Astrocyte (in vitro differentiated cells and primary cell): ENCODE data around the gene NXN. TPM values are rescaled to one million over a fixed set of nuclear protein-coding genes. Genes with fewer than 3 reads are reported as not detected.

Source experiments
- DNase-seq: peaks from one replicate; pipeline ENCODE4 v3.0.0-alpha.2; 2010; ENCODE audit warnings: low read depth
- FAIRE-seq: peaks from 2 replicates; lab custom pipeline; 2011; peaks lifted over from hg19 to GRCh38; lab: Jason Lieb, UNC
- H2AFZ ChIP-seq: 2 replicates; pipeline ENCODE4 v1.6.0; 2012; ENCODE audit warnings: low read depth, low read length, inconsistent platforms
- H3K27ac ChIP-seq: 2 replicates; pipeline ENCODE4 v1.5.1; 2011; ENCODE audit warnings: low read depth, low read length, inconsistent platforms
- H3K27me3 ChIP-seq: 2 replicates; pipeline ENCODE4 v1.6.0; 2011; ENCODE audit warnings: low read length, inconsistent platforms; ENCODE audit not compliant: insufficient read depth
- H3K36me3 ChIP-seq: 2 replicates; pipeline ENCODE4 v1.5.1; 2011; ENCODE audit warnings: low read length, inconsistent platforms; ENCODE audit not compliant: insufficient read depth
- H3K4me1 ChIP-seq: 2 replicates; pipeline ENCODE4 v1.5.1; 2011; ENCODE audit warnings: low read length, inconsistent platforms; ENCODE audit not compliant: insufficient read depth
- H3K4me2 ChIP-seq: 2 replicates; pipeline ENCODE4 v1.6.0; 2012; ENCODE audit warnings: low read length, inconsistent platforms
- H3K4me3 ChIP-seq: 2 replicates; pipeline ENCODE4 v1.5.1; 2011; ENCODE audit warnings: low read depth, mild to moderate bottlenecking, low read length, inconsistent platforms; ENCODE audit not compliant: insufficient read depth
- H3K79me2 ChIP-seq: 2 replicates; pipeline ENCODE4 v1.6.0; 2012; ENCODE audit warnings: mild to moderate bottlenecking, low read length, inconsistent platforms; ENCODE audit not compliant: insufficient read depth
- H3K9ac ChIP-seq: 2 replicates; pipeline ENCODE4 v1.6.0; 2012; ENCODE audit warnings: mild to moderate bottlenecking, low read length, inconsistent platforms
- H3K9me3 ChIP-seq: 2 replicates; pipeline ENCODE4 v1.5.1; 2012; ENCODE audit warnings: low read depth, mild to moderate bottlenecking, low read length, inconsistent platforms; ENCODE audit not compliant: insufficient read depth
- H4K20me1 ChIP-seq: 2 replicates; pipeline ENCODE4 v1.6.0; 2012; ENCODE audit warnings: low read length, inconsistent platforms; ENCODE audit not compliant: insufficient read depth
- H3K27ac Mint-ChIP-seq: one replicate; pipeline ENCODE4 v1.8.0; 2021; ENCODE audit warnings: mild to moderate bottlenecking, mixed read lengths; ENCODE audit not compliant: unreplicated experiment
- H3K27me3 Mint-ChIP-seq: one replicate; pipeline ENCODE4 v1.8.0; 2021; ENCODE audit warnings: low read depth, mixed read lengths; ENCODE audit not compliant: unreplicated experiment
- H3K36me3 Mint-ChIP-seq: one replicate; pipeline ENCODE4 v1.8.0; 2021; ENCODE audit warnings: low read depth, mixed read lengths; ENCODE audit not compliant: unreplicated experiment
- H3K4me1 Mint-ChIP-seq: one replicate; pipeline ENCODE4 v1.8.0; 2021; ENCODE audit warnings: low read depth, mixed read lengths; ENCODE audit not compliant: unreplicated experiment
- H3K4me3 Mint-ChIP-seq: one replicate; pipeline ENCODE4 v1.8.0; 2021; ENCODE audit warnings: mild to moderate bottlenecking, moderate library complexity, mixed read lengths; ENCODE audit not compliant: unreplicated experiment
- H3K9me3 Mint-ChIP-seq: one replicate; pipeline ENCODE4 v1.8.0; 2021; ENCODE audit warnings: mild to moderate bottlenecking, mixed read lengths; ENCODE audit not compliant: unreplicated experiment
- EZH2 ChIP-seq: IDR thresholded peaks from 2 replicates; pipeline ENCODE4 v1.6.1; 2012; ENCODE audit warnings: mild to moderate bottlenecking, low read length, inconsistent platforms; ENCODE audit not compliant: insufficient read depth
- total RNA-seq: library from RNA; stranded (reverse); gene quantifications from 2 replicates; pipeline ENCODE4 v1.2.1, GENCODE V29; 2021
- TF ChIP-seq, protein P1 (sequence below): IDR thresholded peaks from 2 replicates; pipeline ENCODE4 v1.5.1; 2011; ENCODE audit warnings: low read depth, mild to moderate bottlenecking, inconsistent platforms, low read length, moderate library complexity; ENCODE audit not compliant: insufficient read depth

The NXN gene
- total RNA-seq, 1 donor from 2014 or later: 104 TPM

DNA sequence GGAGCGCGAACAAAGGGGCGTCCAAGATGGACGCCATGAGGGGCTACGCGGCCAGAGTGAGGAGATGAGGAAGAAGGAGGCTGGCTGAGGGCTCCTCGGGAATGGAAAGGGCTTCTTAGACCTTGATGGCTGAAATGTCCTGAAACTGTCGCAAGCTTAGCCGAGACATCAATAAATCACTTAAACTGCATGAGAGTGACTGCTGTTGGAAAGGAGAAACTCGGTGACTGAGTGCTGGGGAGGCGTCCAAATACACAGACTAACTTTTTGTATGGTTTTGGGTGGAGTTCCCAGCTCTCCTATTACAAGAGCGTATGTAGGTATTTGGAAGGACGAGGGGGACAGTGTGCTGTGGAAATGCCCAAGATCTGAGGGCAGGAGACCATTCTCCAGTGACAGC lies 226.2 kb downstream of the NXN start:
- Mint-ChIP-seq H3K27ac (no peak overlapping the region), H3K4me1 (peaks cover 7% of the 10 kb centered on the region), H3K27me3 (no peaks in the 10 kb centered on the region), H3K36me3 (peaks cover 19% of the 10 kb centered on the region), H3K4me3 (peak overlapping the region; percentile 70), H3K9me3 (peaks cover under 1% of the 10 kb centered on the region)
- Histone ChIP-seq H2AFZ (no peak overlapping the region), H3K4me3 (no peak overlapping the region), H3K27me3 (no peaks in the 10 kb centered on the region), H4K20me1 (peaks cover 23% of the 10 kb centered on the region), H3K9ac (no peak overlapping the region), H3K9me3 (no peaks in the 10 kb centered on the region), H3K4me1 (peaks cover 20% of the 10 kb centered on the region), H3K27ac (no peak overlapping the region), H3K79me2 (peaks cover 33% of the 10 kb centered on the region), H3K4me2 (no peak overlapping the region), H3K36me3 (peaks cover 4% of the 10 kb centered on the region)
- TF ChIP-seq, protein P1, sequence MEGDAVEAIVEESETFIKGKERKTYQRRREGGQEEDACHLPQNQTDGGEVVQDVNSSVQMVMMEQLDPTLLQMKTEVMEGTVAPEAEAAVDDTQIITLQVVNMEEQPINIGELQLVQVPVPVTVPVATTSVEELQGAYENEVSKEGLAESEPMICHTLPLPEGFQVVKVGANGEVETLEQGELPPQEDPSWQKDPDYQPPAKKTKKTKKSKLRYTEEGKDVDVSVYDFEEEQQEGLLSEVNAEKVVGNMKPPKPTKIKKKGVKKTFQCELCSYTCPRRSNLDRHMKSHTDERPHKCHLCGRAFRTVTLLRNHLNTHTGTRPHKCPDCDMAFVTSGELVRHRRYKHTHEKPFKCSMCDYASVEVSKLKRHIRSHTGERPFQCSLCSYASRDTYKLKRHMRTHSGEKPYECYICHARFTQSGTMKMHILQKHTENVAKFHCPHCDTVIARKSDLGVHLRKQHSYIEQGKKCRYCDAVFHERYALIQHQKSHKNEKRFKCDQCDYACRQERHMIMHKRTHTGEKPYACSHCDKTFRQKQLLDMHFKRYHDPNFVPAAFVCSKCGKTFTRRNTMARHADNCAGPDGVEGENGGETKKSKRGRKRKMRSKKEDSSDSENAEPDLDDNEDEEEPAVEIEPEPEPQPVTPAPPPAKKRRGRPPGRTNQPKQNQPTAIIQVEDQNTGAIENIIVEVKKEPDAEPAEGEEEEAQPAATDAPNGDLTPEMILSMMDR: no peak
- TF ChIP-seq EZH2: no peak
- DNase-seq: no peak
- FAIRE-seq: no peak

DNA sequence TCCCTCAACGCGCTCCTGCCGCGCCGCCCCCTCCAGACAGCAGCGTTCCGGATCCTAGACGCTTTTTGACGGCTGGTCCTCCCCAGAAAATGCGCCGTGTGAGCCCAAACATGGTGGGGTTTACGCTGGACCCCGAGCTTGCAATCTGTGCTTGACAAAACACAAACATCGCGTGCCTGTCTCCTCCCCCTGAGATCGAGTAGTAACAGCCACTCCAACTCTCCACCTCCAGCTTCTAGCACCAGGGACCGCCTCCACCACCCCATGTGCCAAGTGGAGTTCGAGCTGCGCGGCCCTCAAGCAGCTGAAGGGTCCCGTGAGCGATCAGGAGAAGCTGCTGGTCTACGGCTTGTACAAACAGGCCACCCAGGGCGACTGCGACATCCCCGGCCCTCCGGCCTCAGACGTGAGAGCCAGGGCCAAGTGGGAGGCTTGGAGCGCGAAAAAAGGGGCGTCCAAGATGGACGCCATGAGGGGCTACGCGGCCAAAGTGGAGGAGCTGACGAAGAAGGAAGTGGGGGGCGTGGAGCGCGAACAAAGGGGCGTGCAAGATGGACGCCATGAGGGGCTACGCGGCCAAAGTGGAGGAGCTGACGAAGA lies 226.9 kb downstream of the NXN start:
- TF ChIP-seq EZH2: no peak
- TF ChIP-seq, protein P1: no peak
- H3K9me3 Mint-ChIP-seq: peaks cover 6% of the 10 kb centered on the region
- peak; percentile 49 for DNase-seq
- H3K4me3 ChIP-seq: peak overlapping the region; percentile 76
- no peaks in the 10 kb centered on the region for H3K27me3 Mint-ChIP-seq
- H3K9ac ChIP-seq: peak overlapping the region; percentile 81
- H3K79me2 ChIP-seq: peaks cover 40% of the 10 kb centered on the region
- peaks cover 7% of the 10 kb centered on the region for H3K4me1 Mint-ChIP-seq
- no peaks in the 10 kb centered on the region for H3K9me3 ChIP-seq
- H3K4me2 ChIP-seq: peak overlapping the region; percentile 92
- H3K27ac ChIP-seq: peak overlapping the region; percentile 52
- peak overlapping the region; percentile 98 for H2AFZ ChIP-seq
- H3K27ac Mint-ChIP-seq: no peak overlapping the region
- H4K20me1 ChIP-seq: peaks cover 30% of the 10 kb centered on the region
- peaks cover 26% of the 10 kb centered on the region for H3K36me3 Mint-ChIP-seq
- H3K36me3 ChIP-seq: peaks cover 9% of the 10 kb centered on the region
- H3K4me1 ChIP-seq: peaks cover 20% of the 10 kb centered on the region
- H3K27me3 ChIP-seq: no peaks in the 10 kb centered on the region
- no peak for FAIRE-seq
- peak overlapping the region; percentile 84 for H3K4me3 Mint-ChIP-seq

- peaks cover 7% of the 10 kb centered on the region for H3K4me1 Mint-ChIP-seq
- Histone ChIP-seq H3K9me3 (no peaks in the 10 kb centered on the region), H2AFZ (peak within 1 kb of the TSS; percentile 98), H4K20me1 (peaks cover 36% of the 10 kb centered on the region), H3K27me3 (no peaks in the 10 kb centered on the region), H3K9ac (peak within 1 kb of the TSS; percentile 81), H3K79me2 (peaks cover 46% of the 10 kb centered on the region), H3K27ac (peak within 1 kb of the TSS; percentile 72), H3K4me3 (peak within 1 kb of the TSS; percentile 76), H3K4me1 (peaks cover 20% of the 10 kb centered on the region), H3K36me3 (peaks cover 13% of the 10 kb centered on the region), H3K4me2 (peak within 1 kb of the TSS; percentile 92)
- DNase-seq: peak; percentile 55
- H3K27me3 Mint-ChIP-seq: no peaks in the 10 kb centered on the region
- TF ChIP-seq, protein P1: peak; percentile 59
- TF ChIP-seq EZH2: no peak
- FAIRE-seq: no peak
- peak within 1 kb of the TSS; percentile 86 for H3K27ac Mint-ChIP-seq
- H3K36me3 Mint-ChIP-seq: peaks cover 28% of the 10 kb centered on the region
- H3K9me3 Mint-ChIP-seq: peaks cover 6% of the 10 kb centered on the region
- peak within 1 kb of the TSS; percentile 97 for H3K4me3 Mint-ChIP-seq
These were observed 227.5 kb downstream of the NXN start, which contains the start of gene GEMIN4 for GRCh38 chr17:752002-752619. Gene GEMIN4, minus strand, starts transcription at chr17:752264. Its CDS starts 122 bp downstream, at chr17:752142.
